ENCODE measurements around the gene PRXL2B.
"Not testable (repeated sequence)": the region's sequence is repeated elsewhere in the genome, so short reads cannot be mapped to it uniquely, and the experiment has no call there.

Gene PRXL2B

DNA sequence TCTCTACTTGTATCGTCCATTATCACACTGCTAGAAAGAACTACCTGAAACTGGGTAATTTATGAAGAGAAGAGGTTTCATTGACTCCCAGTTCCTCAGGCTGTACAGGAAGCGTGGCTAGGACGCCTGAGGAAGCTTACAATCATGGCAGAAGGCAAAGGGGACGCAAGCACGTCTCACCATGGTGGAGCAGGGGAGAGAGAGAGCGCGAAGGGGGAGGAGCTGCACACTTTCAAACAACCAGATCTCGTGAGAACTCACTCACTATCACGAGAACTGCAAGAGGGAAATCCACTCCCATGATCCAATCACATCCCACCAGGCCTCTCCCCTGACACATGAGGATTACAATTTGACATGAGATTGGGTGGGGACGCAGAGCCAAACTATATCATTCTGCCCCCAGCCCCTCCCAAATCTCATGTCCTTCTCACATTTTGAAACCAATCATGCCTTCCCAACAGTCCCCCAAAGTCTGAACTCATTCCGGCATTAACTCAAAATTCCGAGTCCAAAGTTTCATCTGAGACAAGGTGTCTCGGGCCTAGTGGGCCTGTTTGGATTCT is 38.2 kb downstream of the PRXL2B start:
- DNase-seq, result no peak

GRCh38 chr1:2625311-2625710 is 38.7 kb downstream of the PRXL2B start:
- DNase-seq, result no peak

- not testable (repeated sequence) for DNase-seq
These were observed 39.2 kb downstream of the PRXL2B start for GRCh38 chr1:2625748-2626147.

DNA sequence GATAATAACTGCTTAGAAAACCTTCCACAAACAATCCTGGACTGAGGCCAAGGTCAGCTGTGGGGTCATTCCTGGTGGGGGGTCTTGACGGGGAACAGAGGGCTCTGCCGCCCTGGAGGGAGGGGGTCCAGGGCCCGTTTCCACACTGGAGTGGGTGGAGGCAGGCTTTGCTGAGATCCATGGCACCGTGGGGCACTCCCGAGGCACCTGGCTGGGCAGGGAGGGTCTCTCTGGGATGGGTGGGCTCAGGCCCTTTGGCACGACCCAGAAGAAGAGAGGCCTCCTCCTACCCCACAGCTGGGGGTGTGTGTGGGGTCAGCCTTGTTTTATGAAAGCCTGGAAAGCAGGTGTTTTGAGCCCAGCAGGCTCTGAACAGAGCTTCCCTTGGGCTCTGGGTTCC is 41.2 kb downstream of the PRXL2B start:
- DNase-seq, result no peak

DNA sequence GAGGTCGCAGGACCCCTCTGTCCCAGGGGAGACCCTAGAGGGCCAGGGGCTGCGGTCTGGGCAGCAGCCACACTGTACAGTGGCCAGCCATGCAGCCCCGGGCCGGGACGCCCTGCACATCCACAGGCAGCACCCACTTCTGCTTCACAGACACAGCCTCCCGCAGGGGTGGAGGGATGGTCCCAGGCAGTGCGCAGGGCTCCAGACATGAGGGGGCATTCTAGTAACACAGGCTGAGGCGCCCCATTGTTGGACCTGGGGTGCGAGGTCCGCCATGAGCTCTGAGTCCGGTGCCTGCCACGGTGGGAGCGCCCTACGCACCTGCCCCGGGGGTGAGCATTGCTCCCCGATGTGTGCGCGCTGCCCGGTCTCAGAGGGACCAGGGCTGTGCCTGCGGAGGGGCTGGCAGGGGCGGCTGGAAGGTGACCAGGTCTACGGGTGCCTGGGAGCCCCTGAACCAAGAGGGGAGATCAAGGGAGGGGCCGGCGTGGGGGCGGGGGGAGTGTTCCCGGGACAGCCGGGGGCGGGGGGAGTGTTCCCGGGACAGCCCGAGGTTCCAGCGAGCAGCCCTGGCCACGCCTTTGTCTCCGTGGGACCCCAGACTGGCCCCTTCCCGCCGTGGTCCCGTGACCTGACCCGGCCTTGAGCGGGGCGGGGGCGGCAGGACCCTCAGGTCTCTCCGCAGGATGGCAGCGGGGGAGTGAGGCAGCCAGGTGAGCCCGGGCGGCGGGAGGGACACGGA is 41.8 kb downstream of the PRXL2B start:
- no peak for DNase-seq

- no peak for DNase-seq
These were observed 42.5 kb downstream of the PRXL2B start for GRCh38 chr1:2628933-2629626.

DNA sequence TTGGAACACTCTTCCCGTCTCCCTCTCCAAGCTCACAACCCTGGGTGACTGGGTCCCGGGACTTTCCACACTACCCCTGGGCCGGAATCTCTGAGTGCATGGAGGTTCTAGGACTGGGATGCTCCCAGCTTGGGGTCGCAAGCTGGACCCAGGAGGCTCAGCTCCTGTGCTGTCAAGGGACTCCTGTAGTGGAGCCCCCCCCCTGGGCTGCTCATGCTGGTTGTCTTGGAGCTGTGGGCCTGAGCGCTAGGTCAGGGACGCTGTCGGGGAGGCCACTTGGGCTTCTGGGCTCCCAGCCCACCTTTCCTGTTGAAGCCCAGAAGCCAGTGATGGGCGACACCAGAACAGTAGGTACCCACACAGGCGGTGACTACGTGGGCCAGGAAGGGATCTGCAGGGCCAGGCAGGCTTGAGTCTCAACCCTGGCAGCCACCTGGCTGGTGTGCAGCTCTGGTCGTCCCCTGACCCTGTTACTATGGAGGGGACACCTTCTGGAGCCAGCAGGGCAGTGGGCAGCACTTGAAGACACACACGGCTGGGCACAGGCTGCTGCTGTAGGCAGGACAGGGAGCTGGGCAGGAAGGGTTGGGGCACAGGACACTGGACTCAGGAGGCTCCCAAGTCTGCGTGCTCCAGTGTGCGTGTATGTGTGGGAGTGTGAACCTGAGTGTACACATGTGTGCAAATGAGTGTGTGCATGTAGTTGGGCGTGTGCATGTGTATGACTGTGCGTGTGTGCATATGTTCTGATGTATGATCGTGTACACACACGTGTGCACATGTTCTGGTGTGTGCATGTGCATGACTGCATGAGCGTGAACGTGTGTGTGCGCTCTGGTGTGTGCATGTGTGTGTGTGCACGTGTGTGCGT is 43.3 kb downstream of the PRXL2B start:
- DNase-seq, result no peak

DNA sequence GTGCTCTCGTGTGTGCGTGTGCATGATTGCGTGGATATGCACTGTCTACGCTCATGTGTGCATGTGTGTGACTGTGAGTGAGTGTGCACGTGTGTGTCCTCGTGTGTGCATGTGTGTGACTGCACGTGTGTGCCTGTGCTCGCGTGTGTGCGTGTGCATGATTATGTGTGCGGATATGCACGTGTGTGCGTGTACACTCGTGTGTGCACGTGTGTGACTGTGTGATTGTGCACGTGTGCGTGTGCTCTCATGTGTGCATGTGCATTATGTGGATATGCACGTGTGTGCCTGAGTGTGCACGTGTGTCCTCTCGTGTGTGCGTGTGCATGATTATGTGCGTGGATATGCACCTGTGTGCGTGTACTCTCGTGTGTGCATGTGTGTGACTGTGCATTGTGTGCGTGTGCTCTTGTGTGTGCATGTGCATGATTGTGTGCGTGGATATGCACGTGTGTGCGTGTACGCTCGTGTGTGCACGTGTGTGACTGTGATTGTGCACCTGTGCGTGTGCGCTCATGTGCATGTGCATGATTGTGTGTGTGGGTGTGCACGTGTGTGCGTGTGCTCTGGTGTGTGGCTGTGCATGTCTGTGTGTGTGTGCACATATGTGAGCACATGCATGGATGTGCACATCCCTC is 44.0 kb downstream of the PRXL2B start:
- no peak for DNase-seq

DNA sequence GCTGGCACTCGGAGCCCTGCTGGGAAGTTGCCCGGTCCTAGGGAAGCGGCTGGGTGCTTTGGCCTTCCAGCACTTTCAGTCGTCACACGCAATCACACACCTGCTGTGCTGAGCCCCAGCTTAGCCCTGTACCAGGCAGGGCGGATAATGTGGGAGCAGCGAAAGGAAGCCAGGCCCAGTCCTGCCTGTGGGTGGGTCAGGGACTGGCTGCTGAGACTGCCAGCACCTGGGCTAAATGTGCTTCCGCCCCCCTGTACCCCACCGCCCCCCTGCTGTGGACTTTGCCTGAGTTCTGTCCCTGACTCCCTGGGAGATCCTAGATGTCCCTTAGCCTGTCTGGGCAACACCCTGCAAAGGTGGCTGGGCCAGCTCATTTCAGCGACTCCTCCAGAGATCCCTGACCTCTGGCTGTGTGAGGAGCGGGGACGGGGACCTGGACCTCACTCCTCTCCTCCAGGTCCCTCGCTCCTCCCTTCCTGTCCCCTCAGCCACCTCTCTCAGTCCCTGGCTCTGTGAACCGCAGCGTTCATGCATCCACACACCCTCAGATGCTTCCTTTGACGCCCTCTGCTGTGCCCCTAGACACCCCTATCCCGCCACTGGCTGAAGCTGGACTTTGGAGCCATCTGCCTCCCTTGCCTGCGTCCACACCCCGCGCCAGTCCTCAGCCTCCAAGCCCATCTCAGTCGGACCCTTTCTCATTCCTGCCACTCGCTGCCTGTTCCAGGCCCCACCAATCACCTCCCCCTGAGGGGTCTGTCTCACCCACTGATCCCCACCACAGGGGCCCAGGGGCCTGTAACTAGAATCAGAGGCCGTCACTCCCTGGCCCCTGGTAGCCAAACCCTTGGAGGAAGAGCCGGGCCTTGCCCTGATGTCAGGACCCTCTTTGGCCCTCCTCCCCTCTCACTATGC is 44.8 kb downstream of the PRXL2B start:
- no peak for DNase-seq

DNA sequence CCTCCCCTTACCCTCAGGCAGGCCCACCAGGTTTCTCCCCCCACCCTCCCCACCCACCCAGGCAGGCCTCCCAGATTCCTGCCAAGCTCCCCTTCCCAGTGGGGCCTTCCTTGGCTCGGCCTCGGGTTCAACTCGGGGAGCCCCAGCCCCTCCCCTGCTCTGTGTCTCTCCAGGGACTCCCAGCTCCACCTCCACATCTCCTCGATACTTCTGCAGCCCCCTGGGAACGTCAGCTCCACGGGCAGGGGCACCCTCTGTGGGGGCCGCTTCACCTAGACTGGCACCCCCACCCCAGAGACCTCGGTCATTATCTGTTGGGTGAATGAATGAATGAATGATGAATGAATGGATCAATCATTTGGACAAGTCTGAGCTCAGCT is 45.5 kb downstream of the PRXL2B start:
- no peak for DNase-seq

GRCh38 chr1:2632561-2633361 is 46.2 kb downstream of the PRXL2B start, which contains the start of gene MMEL1:
Gene MMEL1, minus strand, starts transcription at chr1:2633016. Its CDS starts 3,532 bp downstream, at chr1:2629484.
- DNase-seq, result no peak

DNA sequence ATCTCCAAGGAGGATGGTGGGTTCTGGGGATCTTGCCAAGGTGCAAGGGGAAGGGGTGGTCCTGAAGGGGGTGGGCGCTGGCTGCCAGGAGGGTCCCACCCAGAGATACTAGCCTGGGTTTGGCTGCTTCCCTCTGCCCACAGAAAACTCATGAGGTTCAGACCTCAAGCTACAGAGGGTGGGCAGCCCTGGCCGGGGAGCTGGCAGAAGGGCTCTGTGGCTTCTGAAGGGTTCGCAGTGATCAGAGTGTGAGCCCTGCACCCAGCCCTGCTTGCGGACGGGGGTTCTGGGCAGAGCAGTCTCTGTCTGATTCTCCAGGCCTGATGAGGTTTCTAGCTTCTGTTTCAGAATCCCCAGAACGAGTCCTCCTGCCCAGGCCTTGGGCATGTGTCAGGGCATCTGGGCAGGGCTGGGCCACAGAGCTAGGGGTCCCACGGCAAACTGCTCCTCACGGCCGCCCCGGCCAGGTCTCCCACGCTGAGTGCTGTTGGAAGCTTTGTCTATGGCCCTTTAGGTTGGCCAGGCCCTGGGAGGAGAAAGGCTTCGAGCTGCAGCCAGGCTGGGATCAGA is 46.9 kb downstream of the PRXL2B start:
- DNase-seq, result no peak

GRCh38 chr1:2633936-2634491 is 47.4 kb downstream of the PRXL2B start:
- DNase-seq, result no peak

GRCh38 chr1:2635361-2636010 is 48.9 kb downstream of the PRXL2B start:
- no peak for DNase-seq

DNA sequence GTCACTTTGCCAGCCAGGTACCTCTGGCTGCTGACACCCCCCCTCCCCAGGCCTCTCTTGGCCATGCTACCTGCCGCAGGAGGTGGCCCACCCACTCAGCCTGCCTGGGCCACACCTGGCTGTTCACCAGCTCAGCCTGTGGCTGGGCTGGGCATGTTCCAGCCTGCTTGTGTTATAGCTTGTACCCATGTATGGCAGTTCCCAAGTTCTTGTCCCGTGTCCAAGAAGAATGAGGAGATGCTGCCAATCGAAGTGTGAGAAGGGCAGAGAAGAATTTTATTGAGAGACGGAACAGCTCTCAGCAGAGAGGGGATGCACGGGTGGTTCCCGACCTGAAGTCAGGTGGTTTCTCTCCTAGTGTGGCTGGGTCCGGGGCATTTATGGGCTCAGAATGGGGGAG is 50.2 kb downstream of the PRXL2B start:
- DNase-seq, result no peak

- DNase-seq, result no peak
These were observed 51.0 kb downstream of the PRXL2B start for GRCh38 chr1:2637442-2638145.

DNA sequence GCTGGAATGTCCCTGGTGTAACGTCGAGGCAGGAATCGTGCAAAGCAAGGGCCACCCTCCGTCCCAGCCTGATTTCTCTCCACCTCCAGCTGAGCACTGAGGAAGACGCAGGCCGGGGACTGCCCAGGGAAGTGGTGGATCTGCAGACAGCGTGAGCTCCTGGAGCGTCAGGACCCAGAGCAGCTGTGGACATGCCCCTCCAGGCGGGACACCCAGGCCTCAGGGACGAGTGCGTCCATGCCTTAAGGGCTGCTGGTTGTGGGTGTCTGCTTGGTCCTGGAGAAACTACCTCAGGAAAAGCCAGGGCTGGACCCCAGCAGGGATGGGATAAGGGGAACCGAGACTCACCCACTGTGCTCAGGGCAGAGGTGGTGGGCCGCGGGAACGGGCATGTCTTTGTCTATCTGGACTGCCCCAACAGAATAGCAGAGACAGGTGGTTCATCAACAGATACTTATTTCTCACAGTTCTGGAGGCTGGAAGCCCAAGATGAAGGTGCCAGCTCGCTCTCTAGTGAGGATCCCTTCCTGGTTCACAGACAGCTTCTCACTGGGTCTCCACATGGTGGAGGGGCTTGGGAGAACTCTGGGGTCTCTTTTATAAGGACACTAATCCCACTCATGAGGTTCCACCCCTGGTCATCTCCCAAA is 52.0 kb downstream of the PRXL2B start:
- DNase-seq, result no peak

DNA sequence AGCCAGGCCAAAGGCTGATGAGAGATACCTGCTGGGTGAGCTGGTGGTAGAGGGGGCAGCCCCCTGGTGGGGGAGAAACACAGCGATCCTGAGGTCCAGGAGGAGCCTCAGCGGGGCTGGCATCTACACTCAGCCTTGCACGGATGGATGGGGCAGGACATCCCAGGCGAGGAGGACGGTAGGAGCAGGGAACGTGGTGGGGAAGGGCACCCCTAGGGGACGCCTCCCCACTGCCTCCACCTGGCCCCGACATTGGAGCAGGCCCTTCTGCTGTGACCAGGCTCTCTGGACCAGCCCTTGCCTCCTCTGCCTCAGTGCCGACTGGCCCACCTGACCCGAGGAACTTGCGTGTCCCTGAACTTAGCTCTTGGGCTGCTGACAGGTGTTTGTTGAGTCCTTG is 52.6 kb downstream of the PRXL2B start:
- DNase-seq, result no peak

Data from NCI-H1930 (cell line).